NCI-H460 (cell line): ENCODE data around the gene THRB. TPM values are rescaled to one million over a fixed set of nuclear protein-coding genes. Genes with fewer than 3 reads are reported as not detected.

Source experiments
- DNase-seq: peaks from one replicate; pipeline ENCODE4 v3.0.0-alpha.2; 2016; ENCODE audit warnings: low read depth; ENCODE audit errors: extremely low read depth
- total RNA-seq: library from RNA; depleted of rRNA; stranded (reverse); fragments of >200 nt; shearing (Covaris generic); gene quantifications from 2 replicates; pipeline ENCODE4 v1.2.3, GENCODE V29; 2014

Gene THRB
- total RNA-seq, 1 experiment from 2014 or later = 1.7 TPM

- no peak for DNase-seq
Observed at GRCh38 chr3:24162929-24163328, 331.7 kb downstream of the THRB start.

GRCh38 chr3:24161841-24162240, 332.8 kb downstream of the THRB start:
- no peak for DNase-seq

- no peak for DNase-seq
Observed at GRCh38 chr3:24160424-24161095, 334.1 kb downstream of the THRB start.

- no peak for DNase-seq
Observed at GRCh38 chr3:24158761-24159454, 335.7 kb downstream of the THRB start.

- DNase-seq = no peak
Observed at GRCh38 chr3:24157106-24157505, 337.5 kb downstream of the THRB start.

- DNase-seq = no peak
Observed at GRCh38 chr3:24156466-24156865, 338.2 kb downstream of the THRB start.

- no peak for DNase-seq
Observed at GRCh38 chr3:24155276-24155675, 339.4 kb downstream of the THRB start.

GRCh38 chr3:24154781-24155180, 339.9 kb downstream of the THRB start:
- DNase-seq = no peak

- DNase-seq = no peak
Observed at GRCh38 chr3:24154013-24154695, 340.5 kb downstream of the THRB start.

- no peak for DNase-seq
Observed at GRCh38 chr3:24151594-24151993, 343.1 kb downstream of the THRB start.

GRCh38 chr3:24149032-24149431, 345.6 kb downstream of the THRB start:
- DNase-seq = no peak

- peak; percentile 25 for DNase-seq
Observed at GRCh38 chr3:24145981-24146822, 348.4 kb downstream of the THRB start.

GRCh38 chr3:24145481-24145880, 349.2 kb downstream of the THRB start:
- DNase-seq = no peak

- no peak for DNase-seq
Observed at GRCh38 chr3:24142127-24142526, 352.5 kb downstream of the THRB start.

- no peak for DNase-seq
Observed at GRCh38 chr3:24141548-24141947, 353.1 kb downstream of the THRB start.

- no peak for DNase-seq
Observed at GRCh38 chr3:24139463-24140412, 354.9 kb downstream of the THRB start.

GRCh38 chr3:24138876-24139256, 355.8 kb downstream of the THRB start:
- no peak for DNase-seq

GRCh38 chr3:24137958-24138875, 356.4 kb downstream of the THRB start:
- no peak for DNase-seq

- DNase-seq = no peak
Observed at GRCh38 chr3:24137334-24137733, 357.3 kb downstream of the THRB start.
